Progenitor cell of endocrine pancreas (in vitro differentiated cells): Measurements from ENCODE around the gene ERGIC2. TPM values are rescaled to one million over a fixed set of nuclear protein-coding genes. Genes with fewer than 3 reads are reported as not detected.

ENCODE experiments used
- DNase-seq: peaks from one replicate; pipeline ENCODE4 v3.0.0; 2021; ENCODE audit warnings: low spot score; ENCODE audit not compliant: unreplicated experiment
- H3K27ac Mint-ChIP-seq: 2 replicates; pipeline ENCODE4 v1.8.0; 2021; ENCODE audit warnings: mild to moderate bottlenecking, moderate library complexity, mixed read lengths
- H3K27me3 Mint-ChIP-seq: 2 replicates; pipeline ENCODE4 v1.8.0; 2021; ENCODE audit warnings: mixed read lengths
- H3K36me3 Mint-ChIP-seq: 2 replicates; pipeline ENCODE4 v1.8.0; 2022; ENCODE audit warnings: mixed read lengths; ENCODE audit not compliant: insufficient read depth
- H3K4me1 Mint-ChIP-seq: 2 replicates; pipeline ENCODE4 v1.8.0; 2021; ENCODE audit warnings: low read depth, mixed read lengths
- H3K4me3 Mint-ChIP-seq: 2 replicates; pipeline ENCODE4 v1.8.0; 2021; ENCODE audit warnings: low read depth, mild to moderate bottlenecking, moderate library complexity, mixed read lengths
- H3K9me3 Mint-ChIP-seq: 2 replicates; pipeline ENCODE4 v1.8.0; 2021; ENCODE audit warnings: low read depth, mixed read lengths
- CTCF ChIP-seq: fragments of 200-600 bp; sonication (generic); IDR thresholded peaks from one replicate; pipeline ENCODE4 v1.5.0; 2021; ENCODE audit warnings: antibody characterized with exemption, mild to moderate bottlenecking; ENCODE audit not compliant: unreplicated experiment
- total RNA-seq: library from RNA; stranded (reverse); gene quantifications from 2 replicates; pipeline ENCODE4 v1.2.1, GENCODE V29; 2021

ERGIC2 gene
- total RNA-seq, 1 donor from 2014 or later, result 115 TPM

GRCh38 chr12:29343022-29343799, 37.8 kb downstream of the ERGIC2 start:
- no peak for TF ChIP-seq CTCF
- H3K36me3 Mint-ChIP-seq, result peaks cover 28% of the 10 kb centered on the region
- H3K9me3 Mint-ChIP-seq, result no peaks in the 10 kb centered on the region
- H3K4me3 Mint-ChIP-seq, result no peak overlapping the region
- no peaks in the 10 kb centered on the region for H3K27me3 Mint-ChIP-seq
- no peaks in the 10 kb centered on the region for H3K4me1 Mint-ChIP-seq
- no peak overlapping the region for H3K27ac Mint-ChIP-seq
- DNase-seq, result no peak

GRCh38 chr12:29337325-29337724, 43.6 kb downstream of the ERGIC2 start:
- peak overlapping the region; percentile 15 for H3K27ac Mint-ChIP-seq
- no peak overlapping the region for H3K4me3 Mint-ChIP-seq
- peaks cover 14% of the 10 kb centered on the region for H3K36me3 Mint-ChIP-seq
- no peaks in the 10 kb centered on the region for H3K9me3 Mint-ChIP-seq
- no peak for TF ChIP-seq CTCF
- no peaks in the 10 kb centered on the region for H3K27me3 Mint-ChIP-seq
- H3K4me1 Mint-ChIP-seq, result no peaks in the 10 kb centered on the region
- no peak for DNase-seq

GRCh38 chr12:29334937-29335336, 46.0 kb downstream of the ERGIC2 start:
- no peak for TF ChIP-seq CTCF
- no peak overlapping the region for H3K4me3 Mint-ChIP-seq
- peaks cover 2% of the 10 kb centered on the region for H3K36me3 Mint-ChIP-seq
- no peaks in the 10 kb centered on the region for H3K4me1 Mint-ChIP-seq
- H3K9me3 Mint-ChIP-seq, result no peaks in the 10 kb centered on the region
- no peak overlapping the region for H3K27ac Mint-ChIP-seq
- H3K27me3 Mint-ChIP-seq, result no peaks in the 10 kb centered on the region
- DNase-seq, result no peak

- Mint-ChIP-seq H3K4me1 (no peaks in the 10 kb centered on the region), H3K27ac (no peak overlapping the region), H3K4me3 (no peak overlapping the region), H3K36me3 (no peaks in the 10 kb centered on the region), H3K27me3 (no peaks in the 10 kb centered on the region), H3K9me3 (no peaks in the 10 kb centered on the region)
- no peak for TF ChIP-seq CTCF
- DNase-seq, result no peak
Measured at GRCh38 chr12:29333178-29333577, 47.8 kb downstream of the ERGIC2 start.

- no peaks in the 10 kb centered on the region for H3K4me1 Mint-ChIP-seq
Measured at GRCh38 chr12:29329411-29329810, 51.6 kb downstream of the ERGIC2 start.

More at GRCh38 chr12:29329411-29329810, 51.6 kb downstream of the ERGIC2 start:
- TF ChIP-seq CTCF, result no peak
- no peak for DNase-seq
- H3K27ac Mint-ChIP-seq, result no peak overlapping the region
- H3K36me3 Mint-ChIP-seq, result peaks cover 12% of the 10 kb centered on the region
- peaks cover 11% of the 10 kb centered on the region for H3K9me3 Mint-ChIP-seq
- H3K4me3 Mint-ChIP-seq, result no peak overlapping the region
- H3K27me3 Mint-ChIP-seq, result no peaks in the 10 kb centered on the region
